ENCODE measurements around the gene RBM33.

GRCh38 chr7:155665957-155666287, 21.5 kb downstream of the RBM33 start:
- TF ChIP-seq EZH2 (IDR thresholded peaks at IDR 0.05; ENCODE audit: borderline replicate concordance, low read length) (no peak), CTCF (IDR thresholded peaks at IDR 0.05; ENCODE audit: low read length) (no peak)
